Measurements from ENCODE around the gene DEFB118.
"Not testable (repeated sequence)": the region's sequence is repeated elsewhere in the genome, so short reads cannot be mapped to it uniquely, and the experiment has no call there.

DEFB118 gene

GRCh38 chr20:31368301-31368700, at the start of gene DEFB118:
Gene DEFB118 (plus strand): TSS chr20:31368601. CDS start chr20:31368651, 50 bp downstream.
- DNase-seq: no peak

- no peak for DNase-seq
Observed at GRCh38 chr20:31322504-31322903, 45.9 kb upstream of the DEFB118 start.

- no peak for DNase-seq
Observed at GRCh38 chr20:31330893-31331292, 37.5 kb upstream of the DEFB118 start.

- no peak for DNase-seq
Observed at GRCh38 chr20:31341470-31341869, 26.9 kb upstream of the DEFB118 start.

- no peak for DNase-seq
Observed at GRCh38 chr20:31355981-31356380, 12.4 kb upstream of the DEFB118 start.

- no peak for DNase-seq
Observed at GRCh38 chr20:31363295-31363694, 5.1 kb upstream of the DEFB118 start.

GRCh38 chr20:31364272-31364671, 4.1 kb upstream of the DEFB118 start:
- not testable (repeated sequence) for DNase-seq

- DNase-seq: no peak
Observed at GRCh38 chr20:31374346-31374745, 5.9 kb downstream of the DEFB118 start.

GRCh38 chr20:31390490-31390889, 22.1 kb downstream of the DEFB118 start, which contains the start of gene DEFB119:
Gene DEFB119 (minus strand): TSS chr20:31390590. CDS start chr20:31390483, 107 bp downstream.
- DNase-seq: no peak

- no peak for DNase-seq
Observed at GRCh38 chr20:31392836-31393235, 24.4 kb downstream of the DEFB118 start.

- DNase-seq: no peak
Observed at GRCh38 chr20:31394900-31395299, 26.5 kb downstream of the DEFB118 start.

GRCh38 chr20:31403886-31404285, 35.5 kb downstream of the DEFB118 start:
- no peak for DNase-seq

GRCh38 chr20:31406115-31406514, 37.7 kb downstream of the DEFB118 start, which contains the start of gene DEFB121:
Gene DEFB121 (minus strand): TSS chr20:31406215. CDS start chr20:31406152, 63 bp downstream.
- no peak for DNase-seq

GRCh38 chr20:31410011-31410410, 41.6 kb downstream of the DEFB118 start:
- no peak for DNase-seq

- no peak for DNase-seq
Observed at GRCh38 chr20:31414381-31414780, 46.0 kb downstream of the DEFB118 start.

- no peak for DNase-seq
Observed at GRCh38 chr20:31415653-31416052, 47.3 kb downstream of the DEFB118 start.

- no peak for DNase-seq
Observed at GRCh38 chr20:31418307-31418706, 49.9 kb downstream of the DEFB118 start.
